GM23338 (cell line): ENCODE results near the gene CYP27A1. TPM values are rescaled to one million over a fixed set of nuclear protein-coding genes. Genes with fewer than 3 reads are reported as not detected.

ENCODE experiments used
- ATAC-seq: fragments of 200-7000 bp; cut with Tn5 transposase; 3 replicates; pipeline ENCODE4 v1.9.1; 2020
- DNase-seq: peaks from one replicate; pipeline ENCODE4 v3.0.0-alpha.2; 2015; ENCODE audit warnings: low spot score
- H2AFZ ChIP-seq: fragments of 200-600 bp; sonication (generic); 2 replicates; pipeline ENCODE4 v1.8.0; 2016; ENCODE audit warnings: antibody characterized with exemption, mild to moderate bottlenecking, moderate library complexity
- H3F3A ChIP-seq: fragments of 200-600 bp; sonication (generic); replicated peaks from 2 replicates; pipeline ENCODE4 v1.8.0; 2017; ENCODE audit warnings: antibody characterized with exemption, mixed run types, low read depth
- H3K27ac ChIP-seq: fragments of 200-600 bp; sonication (generic); 2 replicates; pipeline ENCODE4 v1.6.1; 2016; ENCODE audit warnings: low read depth
- H3K27me3 ChIP-seq: fragments of 200-600 bp; sonication (generic); 2 replicates; pipeline ENCODE4 v1.8.0; 2016; ENCODE audit warnings: mild to moderate bottlenecking, mixed run types, moderate library complexity; ENCODE audit not compliant: insufficient read depth
- H3K36me3 ChIP-seq: fragments of 200-600 bp; sonication (generic); 2 replicates; pipeline ENCODE4 v1.8.0; 2016; ENCODE audit warnings: mild to moderate bottlenecking; ENCODE audit not compliant: insufficient read depth
- H3K4me1 ChIP-seq: fragments of 200-600 bp; sonication (generic); 2 replicates; pipeline ENCODE4 v1.8.0; 2016; ENCODE audit warnings: mild to moderate bottlenecking, moderate library complexity; ENCODE audit not compliant: insufficient read depth
- H3K4me2 ChIP-seq: fragments of 200-600 bp; sonication (generic); 2 replicates; pipeline ENCODE4 v1.7.1; 2017; ENCODE audit warnings: mixed run types
- H3K4me3 ChIP-seq: fragments of 200-600 bp; sonication (generic); 2 replicates; pipeline ENCODE4 v1.6.1; 2016; ENCODE audit warnings: mixed run types
- H3K79me2 ChIP-seq: fragments of 200-600 bp; sonication (generic); replicated peaks from 2 replicates; pipeline ENCODE4 v1.8.0; 2017; ENCODE audit warnings: mild to moderate bottlenecking; ENCODE audit not compliant: insufficient read depth
- H3K9me2 ChIP-seq: fragments of 200-600 bp; sonication (generic); 2 replicates; pipeline ENCODE4 v1.8.0; 2017; ENCODE audit not compliant: insufficient read depth
- H4K20me1 ChIP-seq: fragments of 200-600 bp; sonication (generic); replicated peaks from 2 replicates; pipeline ENCODE4 v1.8.0; 2017; ENCODE audit warnings: mild to moderate bottlenecking; ENCODE audit not compliant: insufficient read depth
- H3K27ac Mint-ChIP-seq: 2 replicates; pipeline ENCODE4 v1.8.0; 2020; ENCODE audit warnings: inconsistent platforms, mild to moderate bottlenecking, moderate library complexity, mixed read lengths
- H3K27me3 Mint-ChIP-seq: 3 replicates; pipeline ENCODE4 v1.8.0; 2022; ENCODE audit warnings: low read depth, mild to moderate bottlenecking, moderate library complexity, mixed read lengths, inconsistent platforms; ENCODE audit not compliant: insufficient read depth, poor library complexity
- H3K36me3 Mint-ChIP-seq: 3 replicates; pipeline ENCODE4 v1.8.0; 2021; ENCODE audit warnings: low read depth, mild to moderate bottlenecking, inconsistent platforms, moderate library complexity, mixed read lengths
- H3K4me1 Mint-ChIP-seq: 3 replicates; pipeline ENCODE4 v1.8.0; 2020; ENCODE audit warnings: mild to moderate bottlenecking, inconsistent platforms, mixed read lengths
- H3K4me3 Mint-ChIP-seq: 3 replicates; pipeline ENCODE4 v1.8.0; 2021; ENCODE audit warnings: moderate library complexity, mild to moderate bottlenecking, inconsistent platforms, mixed read lengths
- H3K9me3 Mint-ChIP-seq: 3 replicates; pipeline ENCODE4 v1.8.0; 2020; ENCODE audit warnings: moderate library complexity, mild to moderate bottlenecking, inconsistent platforms, mixed read lengths
- CREB1 ChIP-seq: fragments of 250-450 bp; sonication (Bioruptor Pico); IDR thresholded peaks from 2 replicates; pipeline ENCODE4 v1.5.0; 2020; ENCODE audit warnings: low read depth, mild to moderate bottlenecking, moderate library complexity
- ETS1 ChIP-seq: IDR thresholded peaks from 2 replicates; pipeline ENCODE4 v1.6.1; 2016; ENCODE audit warnings: antibody characterized with exemption
- EZH2 ChIP-seq: fragments of 200-600 bp; sonication (generic); IDR thresholded peaks from one replicate; pipeline ENCODE4 v1.8.0; 2017; ENCODE audit warnings: antibody characterized with exemption, mild to moderate bottlenecking, low read depth; ENCODE audit not compliant: unreplicated experiment
- EZH2phosphoT487 ChIP-seq: fragments of 200-600 bp; sonication (generic); IDR thresholded peaks from one replicate; pipeline ENCODE4 v1.8.1; 2018; ENCODE audit warnings: antibody characterized with exemption; ENCODE audit not compliant: unreplicated experiment
- JUNB ChIP-seq: IDR thresholded peaks from one replicate; pipeline ENCODE4 v1.6.1; 2016; ENCODE audit warnings: antibody characterized with exemption; ENCODE audit not compliant: unreplicated experiment
- NANOG ChIP-seq: IDR thresholded peaks from 2 replicates; pipeline ENCODE4 v1.6.1; 2016; ENCODE audit warnings: antibody characterized with exemption, borderline replicate concordance
- POLR2AphosphoS5 ChIP-seq: IDR thresholded peaks from 2 replicates; pipeline ENCODE4 v1.6.1; 2016; ENCODE audit warnings: antibody characterized with exemption, low read depth
- REST ChIP-seq: IDR thresholded peaks from one replicate; pipeline ENCODE4 v1.6.1; 2018; ENCODE audit warnings: antibody characterized with exemption; ENCODE audit not compliant: unreplicated experiment
- STAT1 ChIP-seq: IDR thresholded peaks from one replicate; pipeline ENCODE4 v1.6.1; 2016; ENCODE audit warnings: antibody characterized with exemption; ENCODE audit not compliant: unreplicated experiment
- polyA plus RNA-seq: library from polyadenylated mRNA; unstranded; fragments of >200 nt; fragmentation: Nextera tagmentation; extraction: Ambion mirVana; gene quantifications from 2 replicates; pipeline ENCODE4 v1.2.1, GENCODE V29; 2016
- total RNA-seq: library from RNA; depleted of rRNA; stranded (reverse); fragments of >200 nt; shearing (Covaris generic); gene quantifications from 2 replicates; pipeline ENCODE4 v1.2.3, GENCODE V29; 2014

CYP27A1 gene
- total and polyA plus RNA-seq, 2 experiments from 2014 or later, result 2.2 to 6.9 TPM

GRCh38 chr2:218746960-218747359, 35.0 kb upstream of the CYP27A1 start:
- TF ChIP-seq JUNB, result no peak
- H3K4me1 Mint-ChIP-seq, result peaks cover 4% of the 10 kb centered on the region; the same call in 1 of the 3 replicates
- no peak overlapping the region for H3K4me3 Mint-ChIP-seq
- Histone ChIP-seq H3K4me2 (no peak overlapping the region), H3K27ac (no peak overlapping the region), H3K79me2 (no peaks in the 10 kb centered on the region), H3K27me3 (no peaks in the 10 kb centered on the region), H4K20me1 (peaks cover 13% of the 10 kb centered on the region), H3K36me3 (peaks cover 42% of the 10 kb centered on the region), H3K9me2 (no peaks in the 10 kb centered on the region), H2AFZ (no peak overlapping the region), H3F3A (no peaks in the 10 kb centered on the region), H3K4me3 (no peak overlapping the region), H3K4me1 (no peaks in the 10 kb centered on the region)
- H3K27me3 Mint-ChIP-seq, result peaks cover 2% of the 10 kb centered on the region
- no peak overlapping the region for H3K27ac Mint-ChIP-seq
- DNase-seq (no peak), ATAC-seq (no peak)
- H3K36me3 Mint-ChIP-seq, result peaks cover 81% of the 10 kb centered on the region
- no peaks in the 10 kb centered on the region for H3K9me3 Mint-ChIP-seq

DNA sequence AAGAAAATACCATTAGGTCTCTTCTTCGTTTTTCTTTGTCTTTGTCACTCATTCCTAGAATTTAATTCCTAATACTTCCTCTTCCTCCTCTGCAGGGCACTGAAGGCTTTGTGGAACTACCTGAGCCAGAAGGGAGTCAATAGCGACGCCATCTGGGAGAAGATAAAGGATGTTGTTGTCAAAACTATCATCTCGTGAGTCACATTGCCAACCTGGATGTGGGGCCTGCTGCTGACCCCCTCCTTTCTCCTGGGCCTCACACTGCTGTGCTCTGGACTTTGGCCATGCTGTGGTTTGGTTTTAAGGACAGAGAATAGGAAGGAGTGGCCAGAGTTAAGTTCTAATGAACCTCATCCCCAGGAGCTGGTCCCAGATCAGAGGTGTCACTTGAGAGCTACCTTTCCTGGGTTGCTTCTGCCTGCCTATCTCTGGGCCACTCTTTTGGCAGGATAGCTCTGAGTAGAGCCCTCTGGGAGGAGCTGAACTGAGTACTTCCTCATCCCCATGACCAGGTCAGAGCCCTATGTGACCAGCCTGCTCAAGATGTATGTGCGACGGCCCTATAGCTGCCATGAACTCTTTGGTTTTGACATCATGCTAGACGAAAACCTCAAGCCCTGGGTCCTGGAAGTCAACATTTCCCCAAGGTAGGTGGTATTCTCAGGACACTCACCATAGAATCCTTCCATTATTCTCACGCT, 33.1 kb upstream of the CYP27A1 start:
- no peaks in the 10 kb centered on the region for H3K9me3 Mint-ChIP-seq
- DNase-seq, result no peak
- H3F3A ChIP-seq, result no peaks in the 10 kb centered on the region
- peaks cover 86% of the 10 kb centered on the region for H3K36me3 Mint-ChIP-seq
- H3K27ac Mint-ChIP-seq, result no peak overlapping the region
- H4K20me1 ChIP-seq, result peaks cover 11% of the 10 kb centered on the region
- no peak overlapping the region for H3K4me2 ChIP-seq
- H3K4me1 Mint-ChIP-seq, result peaks cover 4% of the 10 kb centered on the region; the same call in 1 of the 3 replicates
- no peaks in the 10 kb centered on the region for H3K4me1 ChIP-seq
- no peak overlapping the region for H3K4me3 Mint-ChIP-seq
- no peak overlapping the region for H2AFZ ChIP-seq
- H3K27me3 Mint-ChIP-seq, result peaks cover 2% of the 10 kb centered on the region
- H3K79me2 ChIP-seq, result no peaks in the 10 kb centered on the region
- no peak overlapping the region for H3K27ac ChIP-seq
- H3K36me3 ChIP-seq, result peaks cover 51% of the 10 kb centered on the region
- no peak for ATAC-seq
- no peaks in the 10 kb centered on the region for H3K27me3 ChIP-seq
- TF ChIP-seq EZH2, result no peak
- TF ChIP-seq STAT1, result no peak
- TF ChIP-seq ETS1, result no peak
- no peak for TF ChIP-seq EZH2phosphoT487
- no peak for TF ChIP-seq JUNB
- no peak for TF ChIP-seq CREB1 (CRISPR knock-in tag)
- TF ChIP-seq POLR2AphosphoS5, result no peak
- no peak for TF ChIP-seq NANOG
- no peak overlapping the region for H3K4me3 ChIP-seq
- no peaks in the 10 kb centered on the region for H3K9me2 ChIP-seq

GRCh38 chr2:218754201-218754600, 27.7 kb upstream of the CYP27A1 start:
- H3K27me3 Mint-ChIP-seq, result peaks cover 2% of the 10 kb centered on the region
- ATAC-seq (no peak), DNase-seq (no peak)
- no peaks in the 10 kb centered on the region for H3K4me1 ChIP-seq
- no peak overlapping the region for H3K27ac ChIP-seq
- no peaks in the 10 kb centered on the region for H3K4me1 Mint-ChIP-seq
- peaks cover 6% of the 10 kb centered on the region; the same call in 1 of the 2 replicates for H4K20me1 ChIP-seq
- H3K9me3 Mint-ChIP-seq, result no peaks in the 10 kb centered on the region
- H3F3A ChIP-seq, result no peaks in the 10 kb centered on the region
- H3K27me3 ChIP-seq, result no peaks in the 10 kb centered on the region
- H3K4me3 Mint-ChIP-seq, result no peak overlapping the region
- H3K27ac Mint-ChIP-seq, result no peak overlapping the region
- peaks cover 34% of the 10 kb centered on the region for H3K36me3 ChIP-seq
- no peak overlapping the region for H3K4me2 ChIP-seq
- no peak overlapping the region for H2AFZ ChIP-seq
- peaks cover 53% of the 10 kb centered on the region for H3K36me3 Mint-ChIP-seq
- H3K79me2 ChIP-seq, result no peaks in the 10 kb centered on the region
- no peaks in the 10 kb centered on the region for H3K9me2 ChIP-seq
- no peak overlapping the region for H3K4me3 ChIP-seq
- no peak for TF ChIP-seq EZH2
- TF ChIP-seq POLR2AphosphoS5, result no peak
- TF ChIP-seq REST, result no peak
- no peak for TF ChIP-seq JUNB
- TF ChIP-seq EZH2phosphoT487, result no peak
